ENCODE results near the gene ADGRL4.

Gene ADGRL4

DNA sequence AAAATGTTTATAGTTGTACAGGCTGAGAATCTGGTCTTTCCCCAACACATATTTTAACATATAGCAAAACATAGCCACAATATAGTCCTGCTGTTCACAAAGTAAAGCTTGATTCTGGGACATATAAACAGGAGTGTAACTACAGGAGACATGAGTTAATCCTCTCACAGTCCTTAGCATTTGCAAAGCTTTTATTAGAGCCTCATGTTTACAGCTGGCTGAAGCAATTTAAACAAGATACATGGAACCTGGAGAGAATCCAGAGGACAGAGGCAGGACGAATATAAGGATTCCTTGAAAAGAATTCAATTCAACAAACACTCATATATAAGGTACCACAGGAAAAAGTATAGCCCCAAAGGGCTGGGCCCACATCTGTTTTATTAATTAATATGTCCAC is 163.4 kb downstream of the ADGRL4 start:
- H3K4me3 ChIP-seq (ENCODE audit: low read depth, low read length), result 0 out of 2 replicates have a peak overlapping the region, but pooled peaks have one; percentile 38
- H3K27me3 ChIP-seq (ENCODE audit: insufficient read depth, low read length), result no peaks in the 10 kb centered on the region
- no peaks in the 10 kb centered on the region for H3K36me3 ChIP-seq (ENCODE audit: insufficient read depth, low read length)
- no peaks in the 10 kb centered on the region for H3K79me2 ChIP-seq (ENCODE audit: control insufficient read depth, insufficient read depth, low read length, unreplicated experiment)
- peak overlapping the region; percentile 78 for H2AFZ ChIP-seq (ENCODE audit: low read length, unreplicated experiment)
- H3K27ac ChIP-seq (ENCODE audit: low read depth, low read length), result peak overlapping the region; percentile 56
- peaks cover 49% of the 10 kb centered on the region for H3K4me1 ChIP-seq (ENCODE audit: control insufficient read depth, insufficient read depth, low read length, unreplicated experiment)

DNA sequence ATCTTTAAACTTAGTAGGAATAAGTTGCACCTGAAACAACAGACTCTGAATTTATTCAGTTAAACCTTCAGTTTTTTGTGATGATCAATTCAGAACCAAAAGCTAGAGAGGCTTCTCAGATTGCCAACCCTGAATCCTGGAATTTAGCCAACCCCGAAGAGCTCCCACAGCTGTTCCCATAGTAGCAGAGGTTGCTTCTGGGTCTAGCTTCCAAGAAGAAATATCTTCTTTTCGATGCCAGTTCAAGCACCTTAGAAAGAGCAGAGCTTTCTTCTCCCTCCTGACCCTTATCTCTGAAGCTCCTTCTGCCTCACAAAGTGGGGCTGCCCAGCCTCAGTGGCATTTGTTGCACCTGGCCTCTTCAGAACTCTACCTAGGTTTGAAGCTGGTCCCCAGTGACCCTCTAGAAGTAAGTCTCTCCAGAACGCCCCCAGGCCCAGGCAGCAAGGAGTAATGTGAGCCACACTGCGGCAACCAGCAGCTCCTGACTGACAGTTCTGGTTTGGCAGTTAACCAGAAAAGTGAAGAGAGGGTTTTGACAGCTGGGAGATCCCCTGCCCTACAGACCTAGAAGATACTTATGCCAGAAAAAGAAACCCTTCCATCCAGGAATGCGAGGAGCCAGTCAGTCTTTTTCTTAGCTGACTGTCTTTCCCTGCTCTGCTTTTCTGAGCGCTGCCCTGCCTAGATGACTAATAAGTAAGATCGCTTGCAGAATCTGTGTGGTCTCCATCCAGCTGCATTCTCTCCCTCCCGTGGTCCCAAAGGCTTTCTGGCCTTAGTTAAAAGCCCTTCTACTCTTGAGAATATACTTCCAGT is 165.9 kb downstream of the ADGRL4 start:
- no peaks in the 10 kb centered on the region for H3K27me3 ChIP-seq (ENCODE audit: insufficient read depth, low read length)
- no peaks in the 10 kb centered on the region for H3K36me3 ChIP-seq (ENCODE audit: insufficient read depth, low read length)
- peak overlapping the region; percentile 52 for H3K4me3 ChIP-seq (ENCODE audit: low read depth, low read length)
- H2AFZ ChIP-seq (ENCODE audit: low read length, unreplicated experiment), result peak overlapping the region; percentile 60
- H3K4me1 ChIP-seq (ENCODE audit: control insufficient read depth, insufficient read depth, low read length, unreplicated experiment), result peaks cover 65% of the 10 kb centered on the region
- peak overlapping the region; percentile 72 for H3K27ac ChIP-seq (ENCODE audit: low read depth, low read length)
- no peaks in the 10 kb centered on the region for H3K79me2 ChIP-seq (ENCODE audit: control insufficient read depth, insufficient read depth, low read length, unreplicated experiment)

All from ACC112 (cell line).